A204.1 (cell line): Measurements from ENCODE around the gene PFKM.

Source experiments
- FAIRE-seq: peaks from 2 replicates; lab custom pipeline; 2012; peaks lifted over from hg19 to GRCh38; lab: Jason Lieb, UNC

Gene PFKM

GRCh38 chr12:48119078-48119833 lies at the start of gene PFKM:
TSS of gene PFKM (plus strand) at chr12:48119364. CDS start at chr12:48122775, 3,411 bp downstream.
- FAIRE-seq, result peak; percentile 98

GRCh38 chr12:48070033-48070432 lies 49.1 kb upstream of the PFKM start:
- no peak for FAIRE-seq

GRCh38 chr12:48070731-48071130 lies 48.4 kb upstream of the PFKM start:
- FAIRE-seq, result no peak

- FAIRE-seq, result no peak
These were observed 47.4 kb upstream of the PFKM start for GRCh38 chr12:48071808-48072207.

GRCh38 chr12:48072266-48072665 lies 46.9 kb upstream of the PFKM start:
- no peak for FAIRE-seq

GRCh38 chr12:48074266-48074665 lies 44.9 kb upstream of the PFKM start:
- FAIRE-seq, result no peak

GRCh38 chr12:48075832-48076231 lies 43.3 kb upstream of the PFKM start:
- FAIRE-seq, result no peak

- no peak for FAIRE-seq
These were observed 42.1 kb upstream of the PFKM start for GRCh38 chr12:48077111-48077510.

GRCh38 chr12:48078901-48079300 lies 40.3 kb upstream of the PFKM start:
- no peak for FAIRE-seq

- FAIRE-seq, result no peak
These were observed 38.9 kb upstream of the PFKM start for GRCh38 chr12:48080285-48080684.

- no peak for FAIRE-seq
These were observed 38.3 kb upstream of the PFKM start for GRCh38 chr12:48080821-48081220.

- FAIRE-seq, result peak; percentile 93
These were observed 35.1 kb upstream of the PFKM start for GRCh38 chr12:48084066-48084465.

- FAIRE-seq, result no peak
These were observed 34.2 kb upstream of the PFKM start for GRCh38 chr12:48084841-48085460.

GRCh38 chr12:48086327-48086726 lies 32.8 kb upstream of the PFKM start:
- FAIRE-seq, result no peak

GRCh38 chr12:48092611-48093010 lies 26.6 kb upstream of the PFKM start:
- FAIRE-seq, result no peak

GRCh38 chr12:48104531-48104930 lies 14.6 kb upstream of the PFKM start:
- FAIRE-seq, result no peak

GRCh38 chr12:48105321-48105866 lies 13.8 kb upstream of the PFKM start:
- FAIRE-seq, result no peak

- peak; percentile 11 for FAIRE-seq
These were observed 13.1 kb upstream of the PFKM start, which contains the start of gene SENP1 for GRCh38 chr12:48105867-48106680. TSS of gene SENP1 (minus strand) at chr12:48106079. CDS start at chr12:48101472, 4,607 bp downstream.

- no peak for FAIRE-seq
These were observed 12.2 kb upstream of the PFKM start for GRCh38 chr12:48106681-48107613.

GRCh38 chr12:48109424-48109823 lies 9.7 kb upstream of the PFKM start:
- FAIRE-seq, result no peak

- FAIRE-seq, result no peak
These were observed 8.4 kb upstream of the PFKM start for GRCh38 chr12:48110691-48111311.
